HL-60 (cell line): ENCODE measurements around the gene RND1.
A peak's percentile ranks its signal among the peaks of the same experiment; 100 is the strongest.
"Not testable (repeated sequence)": the region's sequence is repeated elsewhere in the genome, so short reads cannot be mapped to it uniquely, and the experiment has no call there.

Experiments used
- DNase-seq, 2 experiments: peaks; one replicate each; pipeline ENCODE4 v3.0.0-alpha.2; 2010 to 2020; ENCODE audit warnings: low read depth in 1 of 2, low spot score in 1 of 2
- H3K27ac ChIP-seq: fragments of 250-450 bp; sonication (Bioruptor Pico); replicated peaks from 2 replicates; pipeline ENCODE4 v1.5.1; 2020; ENCODE audit warnings: mild to moderate bottlenecking, moderate library complexity
- H3K27me3 ChIP-seq: fragments of 250-450 bp; sonication (Bioruptor Pico); 2 replicates; pipeline ENCODE4 v1.5.1; 2021; ENCODE audit warnings: mild to moderate bottlenecking, moderate library complexity; ENCODE audit not compliant: insufficient read depth, poor library complexity, severe bottlenecking
- H3K4me3 ChIP-seq: replicated peaks from 2 replicates; pipeline ENCODE4 v1.5.1; 2011; ENCODE audit warnings: mild to moderate bottlenecking, control low read depth, low read length; ENCODE audit not compliant: insufficient read depth
- GABPA ChIP-seq: IDR thresholded peaks from 2 replicates; pipeline ENCODE4 v1.6.1; 2012; ENCODE audit warnings: low read depth
- POLR2AphosphoS5 ChIP-seq: IDR thresholded peaks from 2 replicates; pipeline ENCODE4 v1.6.1; 2012; ENCODE audit warnings: low read depth
- SPI1 ChIP-seq: IDR thresholded peaks from 2 replicates; pipeline ENCODE4 v1.6.1; 2012; ENCODE audit warnings: low read depth, mild to moderate bottlenecking, borderline replicate concordance
- TF ChIP-seq, protein P1 (sequence below): IDR thresholded peaks from 2 replicates; pipeline ENCODE4 v1.6.1; 2012; ENCODE audit warnings: low read depth; ENCODE audit not compliant: insufficient replicate concordance
- TF ChIP-seq, protein P2 (sequence below): IDR thresholded peaks from one replicate; pipeline ENCODE4 v1.5.1; 2011; ENCODE audit warnings: low read length, control low read depth, inconsistent platforms; ENCODE audit not compliant: insufficient read depth

The RND1 gene

DNA sequence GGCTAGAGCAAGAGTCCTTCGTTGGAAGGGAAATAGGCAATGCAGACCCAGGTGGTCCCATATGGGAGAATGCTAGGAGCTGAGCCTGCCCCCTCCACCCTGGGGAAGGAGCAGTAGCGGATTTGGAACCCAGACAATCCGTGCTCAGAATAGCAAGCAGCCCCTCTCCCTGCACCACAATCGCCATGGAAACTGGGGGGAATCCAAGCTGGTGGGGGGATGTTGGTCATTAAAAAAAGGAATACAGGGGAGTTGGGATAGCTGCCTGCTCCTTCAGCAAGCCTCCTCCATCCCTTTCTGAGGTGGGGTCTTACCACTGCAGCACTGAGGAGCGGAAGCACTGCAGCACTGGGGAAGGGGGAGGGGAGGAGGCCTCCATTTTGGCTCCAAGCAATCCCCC, 2.9 kb downstream of the RND1 start:
- H3K27me3 ChIP-seq, result no peaks in the 10 kb centered on the region
- no peak overlapping the region for H3K4me3 ChIP-seq
- DNase-seq, result no peak
- H3K27ac ChIP-seq, result no peak overlapping the region
- TF ChIP-seq, protein P1, sequence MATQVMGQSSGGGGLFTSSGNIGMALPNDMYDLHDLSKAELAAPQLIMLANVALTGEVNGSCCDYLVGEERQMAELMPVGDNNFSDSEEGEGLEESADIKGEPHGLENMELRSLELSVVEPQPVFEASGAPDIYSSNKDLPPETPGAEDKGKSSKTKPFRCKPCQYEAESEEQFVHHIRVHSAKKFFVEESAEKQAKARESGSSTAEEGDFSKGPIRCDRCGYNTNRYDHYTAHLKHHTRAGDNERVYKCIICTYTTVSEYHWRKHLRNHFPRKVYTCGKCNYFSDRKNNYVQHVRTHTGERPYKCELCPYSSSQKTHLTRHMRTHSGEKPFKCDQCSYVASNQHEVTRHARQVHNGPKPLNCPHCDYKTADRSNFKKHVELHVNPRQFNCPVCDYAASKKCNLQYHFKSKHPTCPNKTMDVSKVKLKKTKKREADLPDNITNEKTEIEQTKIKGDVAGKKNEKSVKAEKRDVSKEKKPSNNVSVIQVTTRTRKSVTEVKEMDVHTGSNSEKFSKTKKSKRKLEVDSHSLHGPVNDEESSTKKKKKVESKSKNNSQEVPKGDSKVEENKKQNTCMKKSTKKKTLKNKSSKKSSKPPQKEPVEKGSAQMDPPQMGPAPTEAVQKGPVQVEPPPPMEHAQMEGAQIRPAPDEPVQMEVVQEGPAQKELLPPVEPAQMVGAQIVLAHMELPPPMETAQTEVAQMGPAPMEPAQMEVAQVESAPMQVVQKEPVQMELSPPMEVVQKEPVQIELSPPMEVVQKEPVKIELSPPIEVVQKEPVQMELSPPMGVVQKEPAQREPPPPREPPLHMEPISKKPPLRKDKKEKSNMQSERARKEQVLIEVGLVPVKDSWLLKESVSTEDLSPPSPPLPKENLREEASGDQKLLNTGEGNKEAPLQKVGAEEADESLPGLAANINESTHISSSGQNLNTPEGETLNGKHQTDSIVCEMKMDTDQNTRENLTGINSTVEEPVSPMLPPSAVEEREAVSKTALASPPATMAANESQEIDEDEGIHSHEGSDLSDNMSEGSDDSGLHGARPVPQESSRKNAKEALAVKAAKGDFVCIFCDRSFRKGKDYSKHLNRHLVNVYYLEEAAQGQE, result no peak
- no peak for TF ChIP-seq POLR2AphosphoS5
- TF ChIP-seq, protein P2, sequence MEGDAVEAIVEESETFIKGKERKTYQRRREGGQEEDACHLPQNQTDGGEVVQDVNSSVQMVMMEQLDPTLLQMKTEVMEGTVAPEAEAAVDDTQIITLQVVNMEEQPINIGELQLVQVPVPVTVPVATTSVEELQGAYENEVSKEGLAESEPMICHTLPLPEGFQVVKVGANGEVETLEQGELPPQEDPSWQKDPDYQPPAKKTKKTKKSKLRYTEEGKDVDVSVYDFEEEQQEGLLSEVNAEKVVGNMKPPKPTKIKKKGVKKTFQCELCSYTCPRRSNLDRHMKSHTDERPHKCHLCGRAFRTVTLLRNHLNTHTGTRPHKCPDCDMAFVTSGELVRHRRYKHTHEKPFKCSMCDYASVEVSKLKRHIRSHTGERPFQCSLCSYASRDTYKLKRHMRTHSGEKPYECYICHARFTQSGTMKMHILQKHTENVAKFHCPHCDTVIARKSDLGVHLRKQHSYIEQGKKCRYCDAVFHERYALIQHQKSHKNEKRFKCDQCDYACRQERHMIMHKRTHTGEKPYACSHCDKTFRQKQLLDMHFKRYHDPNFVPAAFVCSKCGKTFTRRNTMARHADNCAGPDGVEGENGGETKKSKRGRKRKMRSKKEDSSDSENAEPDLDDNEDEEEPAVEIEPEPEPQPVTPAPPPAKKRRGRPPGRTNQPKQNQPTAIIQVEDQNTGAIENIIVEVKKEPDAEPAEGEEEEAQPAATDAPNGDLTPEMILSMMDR, result no peak
- TF ChIP-seq SPI1, result no peak
- no peak for TF ChIP-seq GABPA

DNA sequence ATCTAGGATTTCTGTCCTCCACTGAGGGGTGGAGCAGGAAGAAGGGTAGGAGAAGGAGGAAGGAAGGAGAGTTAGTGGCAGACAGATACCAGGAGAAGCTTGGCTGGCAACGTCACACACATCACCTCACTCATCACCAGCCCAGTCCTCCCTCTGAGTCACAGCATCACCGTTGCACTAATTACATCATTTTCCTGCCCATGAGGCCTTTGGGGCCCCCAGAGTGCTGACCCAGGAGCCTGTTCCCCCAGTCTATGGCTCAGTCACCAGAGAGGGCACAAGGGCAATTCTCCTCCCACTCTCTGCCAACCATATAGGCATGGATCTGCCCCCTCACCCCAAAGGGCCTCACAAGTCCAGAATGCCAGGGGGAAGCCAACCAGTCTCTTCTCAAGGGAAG, 4.6 kb downstream of the RND1 start:
- Histone ChIP-seq H3K27ac (no peak overlapping the region), H3K4me3 (no peak overlapping the region), H3K27me3 (no peaks in the 10 kb centered on the region)
- no peak for TF ChIP-seq GABPA
- no peak for TF ChIP-seq SPI1
- no peak for TF ChIP-seq POLR2AphosphoS5
- TF ChIP-seq, protein P2, result no peak
- TF ChIP-seq, protein P1, result no peak
- peak in 1 of 2 experiments; percentile 48 for DNase-seq

DNA sequence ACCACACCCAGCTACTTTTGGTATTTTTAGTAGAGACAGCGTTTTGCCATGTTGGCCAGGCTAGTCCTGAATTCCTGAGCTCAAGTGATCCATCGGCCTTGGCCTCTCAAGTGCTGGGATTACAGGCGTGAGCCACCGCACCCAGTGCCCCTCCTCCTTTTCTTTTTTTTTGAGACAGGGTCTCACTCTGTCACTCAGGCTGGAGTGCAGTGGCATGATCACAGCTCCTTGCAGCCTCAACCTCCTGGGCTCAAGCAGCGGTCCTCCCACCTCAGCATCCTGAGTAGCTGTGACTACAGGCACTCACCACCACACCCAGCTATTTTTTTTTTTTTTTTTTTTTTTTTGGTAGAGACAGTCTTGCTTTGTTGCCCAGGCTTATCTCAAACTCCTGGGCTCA, 5.4 kb downstream of the RND1 start:
- not testable (repeated sequence) for H3K4me3 ChIP-seq, H3K27me3 ChIP-seq, DNase-seq, H3K27ac ChIP-seq

DNA sequence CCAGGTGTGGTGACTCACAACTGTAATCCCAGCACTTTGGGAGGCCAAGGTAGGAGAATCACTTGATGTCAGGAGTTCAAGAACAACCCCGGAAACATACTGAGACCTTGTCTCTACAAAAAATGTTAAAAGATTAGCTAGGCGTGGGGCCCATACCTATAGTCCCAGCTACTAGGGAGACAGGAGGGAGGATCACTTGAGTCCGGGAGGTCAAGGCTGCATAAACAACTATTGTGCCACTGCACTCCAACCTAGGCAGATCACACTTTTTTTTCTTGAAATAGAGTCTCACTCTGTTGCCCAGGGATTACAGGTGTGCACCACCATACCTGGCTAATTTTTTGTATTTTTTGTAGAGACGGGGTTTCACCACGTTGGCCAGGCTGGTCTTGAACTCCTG, 6.1 kb downstream of the RND1 start:
- no peaks in the 10 kb centered on the region for H3K27me3 ChIP-seq

More for the DNA sequence above, 6.1 kb downstream of the RND1 start:
- Histone ChIP-seq H3K27ac (no peak overlapping the region), H3K4me3 (no peak overlapping the region)
- TF ChIP-seq GABPA (no peak), SPI1 (no peak), POLR2AphosphoS5 (no peak)
- TF ChIP-seq, protein P1, result no peak
- TF ChIP-seq, protein P2, result no peak
- no peak for DNase-seq
